ENCODE results near the gene KCTD14. TPM values are rescaled to one million over a fixed set of nuclear protein-coding genes. Genes with fewer than 3 reads are reported as not detected.

KCTD14 gene
- total and polyA plus RNA-seq, 9 of the 15 experiments (the other 6 are each of a cell fraction or from before 2014, with no cell fraction given), result 0.04 to 0.30 (median 0.11) TPM; not detected in 2

- TF ChIP-seq RREB1 (CRISPR knock-in tag; IDR thresholded peaks at IDR 0.05) (no peak), BCLAF1 (IDR thresholded peaks at IDR 0.05; ENCODE audit: borderline replicate concordance in 1 of 2, control insufficient read depth in 1 of 2, low read depth in 2 of 2, low read length in 1 of 2) (peak in 1 of 2 experiments; percentile 85; a peak in 2 of 4 replicates), SETDB1 (IDR thresholded peaks at IDR 0.05; ENCODE audit: low read length) (no peak), GTF2F1 (IDR thresholded peaks at IDR 0.05; ENCODE audit: low read depth, low read length) (no peak), PHF20 (IDR thresholded peaks at IDR 0.05; ENCODE audit: partially characterized antibody) (peak; percentile 75), ZNF384 (IDR thresholded peaks at IDR 0.05; ENCODE audit: low read depth, low read length) (no peak), SIX5 (IDR thresholded peaks at IDR 0.05; ENCODE audit: borderline replicate concordance in 1 of 2, insufficient read depth in 1 of 2, low read depth in 1 of 2, low read length in 2 of 2) (no peak), RBM39 (optimal IDR thresholded peaks at IDR 0.05; ENCODE audit: low read depth, low read length) (no peak), KHSRP (IDR thresholded peaks at IDR 0.05) (no peak), CHAMP1 (IDR thresholded peaks at IDR 0.05) (no peak), YBX1 (IDR thresholded peaks at IDR 0.05) (0 out of 2 replicates have a peak, but pooled peaks have one; percentile 46), ZNF133 (CRISPR knock-in tag; IDR thresholded peaks at IDR 0.05) (no peak), PTBP1 (IDR thresholded peaks at IDR 0.05; ENCODE audit: low read depth, low read length) (no peak), ZNF280B (CRISPR knock-in tag; IDR thresholded peaks at IDR 0.05) (no peak), EP300 (IDR thresholded peaks at IDR 0.05; ENCODE audit: low read length) (peak; percentile 36; the same call in 1 of the 2 replicates)
Observed at GRCh38 chr11:78039919-78040671, 17.0 kb upstream of the KCTD14 start (continued).
